GM23338 (cell line): ENCODE results near the gene KLHDC9. TPM values are rescaled to one million over a fixed set of nuclear protein-coding genes. Genes with fewer than 3 reads are reported as not detected.
A peak's percentile ranks its signal among the peaks of the same experiment; 100 is the strongest.

Experiments used
- ATAC-seq: fragments of 200-7000 bp; cut with Tn5 transposase; 3 replicates; pipeline ENCODE4 v1.9.1; 2020
- DNase-seq: peaks from one replicate; pipeline ENCODE4 v3.0.0-alpha.2; 2015; ENCODE audit warnings: low spot score
- H2AFZ ChIP-seq: fragments of 200-600 bp; sonication (generic); 2 replicates; pipeline ENCODE4 v1.8.0; 2016; ENCODE audit warnings: antibody characterized with exemption, mild to moderate bottlenecking, moderate library complexity
- H3F3A ChIP-seq: fragments of 200-600 bp; sonication (generic); replicated peaks from 2 replicates; pipeline ENCODE4 v1.8.0; 2017; ENCODE audit warnings: antibody characterized with exemption, mixed run types, low read depth
- H3K27ac ChIP-seq: fragments of 200-600 bp; sonication (generic); 2 replicates; pipeline ENCODE4 v1.6.1; 2016; ENCODE audit warnings: low read depth
- H3K27me3 ChIP-seq: fragments of 200-600 bp; sonication (generic); 2 replicates; pipeline ENCODE4 v1.8.0; 2016; ENCODE audit warnings: mild to moderate bottlenecking, mixed run types, moderate library complexity; ENCODE audit not compliant: insufficient read depth
- H3K36me3 ChIP-seq: fragments of 200-600 bp; sonication (generic); 2 replicates; pipeline ENCODE4 v1.8.0; 2016; ENCODE audit warnings: mild to moderate bottlenecking; ENCODE audit not compliant: insufficient read depth
- H3K4me1 ChIP-seq: fragments of 200-600 bp; sonication (generic); 2 replicates; pipeline ENCODE4 v1.8.0; 2016; ENCODE audit warnings: mild to moderate bottlenecking, moderate library complexity; ENCODE audit not compliant: insufficient read depth
- H3K4me2 ChIP-seq: fragments of 200-600 bp; sonication (generic); 2 replicates; pipeline ENCODE4 v1.7.1; 2017; ENCODE audit warnings: mixed run types
- H3K4me3 ChIP-seq: fragments of 200-600 bp; sonication (generic); 2 replicates; pipeline ENCODE4 v1.6.1; 2016; ENCODE audit warnings: mixed run types
- H3K79me2 ChIP-seq: fragments of 200-600 bp; sonication (generic); replicated peaks from 2 replicates; pipeline ENCODE4 v1.8.0; 2017; ENCODE audit warnings: mild to moderate bottlenecking; ENCODE audit not compliant: insufficient read depth
- H3K9me2 ChIP-seq: fragments of 200-600 bp; sonication (generic); 2 replicates; pipeline ENCODE4 v1.8.0; 2017; ENCODE audit not compliant: insufficient read depth
- H4K20me1 ChIP-seq: fragments of 200-600 bp; sonication (generic); replicated peaks from 2 replicates; pipeline ENCODE4 v1.8.0; 2017; ENCODE audit warnings: mild to moderate bottlenecking; ENCODE audit not compliant: insufficient read depth
- H3K27ac Mint-ChIP-seq: 2 replicates; pipeline ENCODE4 v1.8.0; 2020; ENCODE audit warnings: inconsistent platforms, mild to moderate bottlenecking, moderate library complexity, mixed read lengths
- H3K27me3 Mint-ChIP-seq: 3 replicates; pipeline ENCODE4 v1.8.0; 2022; ENCODE audit warnings: low read depth, mild to moderate bottlenecking, moderate library complexity, mixed read lengths, inconsistent platforms; ENCODE audit not compliant: insufficient read depth, poor library complexity
- H3K36me3 Mint-ChIP-seq: 3 replicates; pipeline ENCODE4 v1.8.0; 2021; ENCODE audit warnings: low read depth, mild to moderate bottlenecking, inconsistent platforms, moderate library complexity, mixed read lengths
- H3K4me1 Mint-ChIP-seq: 3 replicates; pipeline ENCODE4 v1.8.0; 2020; ENCODE audit warnings: mild to moderate bottlenecking, inconsistent platforms, mixed read lengths
- H3K4me3 Mint-ChIP-seq: 3 replicates; pipeline ENCODE4 v1.8.0; 2021; ENCODE audit warnings: moderate library complexity, mild to moderate bottlenecking, inconsistent platforms, mixed read lengths
- H3K9me3 Mint-ChIP-seq: 3 replicates; pipeline ENCODE4 v1.8.0; 2020; ENCODE audit warnings: moderate library complexity, mild to moderate bottlenecking, inconsistent platforms, mixed read lengths
- CREB1 ChIP-seq: fragments of 250-450 bp; sonication (Bioruptor Pico); IDR thresholded peaks from 2 replicates; pipeline ENCODE4 v1.5.0; 2020; ENCODE audit warnings: low read depth, mild to moderate bottlenecking, moderate library complexity
- CTCF ChIP-seq, 2 experiments: fragments of 200-600 bp in 1 of 2; sonication (generic) in 1 of 2; conservative IDR thresholded peaks; 2 replicates each; pipeline versions ENCODE4 v1.5.1 to v1.6.1; 2016 to 2017; ENCODE audit warnings: antibody characterized with exemption in 2 of 2, low read depth in 2 of 2, mild to moderate bottlenecking in 2 of 2, moderate library complexity in 1 of 2
- ETS1 ChIP-seq: IDR thresholded peaks from 2 replicates; pipeline ENCODE4 v1.6.1; 2016; ENCODE audit warnings: antibody characterized with exemption
- EZH2 ChIP-seq: fragments of 200-600 bp; sonication (generic); IDR thresholded peaks from one replicate; pipeline ENCODE4 v1.8.0; 2017; ENCODE audit warnings: antibody characterized with exemption, mild to moderate bottlenecking, low read depth; ENCODE audit not compliant: unreplicated experiment
- EZH2phosphoT487 ChIP-seq: fragments of 200-600 bp; sonication (generic); IDR thresholded peaks from one replicate; pipeline ENCODE4 v1.8.1; 2018; ENCODE audit warnings: antibody characterized with exemption; ENCODE audit not compliant: unreplicated experiment
- JUNB ChIP-seq: IDR thresholded peaks from one replicate; pipeline ENCODE4 v1.6.1; 2016; ENCODE audit warnings: antibody characterized with exemption; ENCODE audit not compliant: unreplicated experiment
- NANOG ChIP-seq: IDR thresholded peaks from 2 replicates; pipeline ENCODE4 v1.6.1; 2016; ENCODE audit warnings: antibody characterized with exemption, borderline replicate concordance
- POLR2AphosphoS5 ChIP-seq: IDR thresholded peaks from 2 replicates; pipeline ENCODE4 v1.6.1; 2016; ENCODE audit warnings: antibody characterized with exemption, low read depth
- REST ChIP-seq: IDR thresholded peaks from one replicate; pipeline ENCODE4 v1.6.1; 2018; ENCODE audit warnings: antibody characterized with exemption; ENCODE audit not compliant: unreplicated experiment
- STAT1 ChIP-seq: IDR thresholded peaks from one replicate; pipeline ENCODE4 v1.6.1; 2016; ENCODE audit warnings: antibody characterized with exemption; ENCODE audit not compliant: unreplicated experiment
- ZNF114 ChIP-seq: fragments of 250-450 bp; sonication (Bioruptor Pico); IDR thresholded peaks from 2 replicates; pipeline ENCODE4 v1.5.0; 2020; ENCODE audit warnings: mild to moderate bottlenecking, moderate library complexity
- ZNF331 ChIP-seq: fragments of 250-450 bp; sonication (Bioruptor Pico); IDR thresholded peaks from 2 replicates; pipeline ENCODE4 v1.5.0; 2020; ENCODE audit warnings: low read depth, mild to moderate bottlenecking, moderate library complexity
- ZNF462 ChIP-seq: fragments of 250-450 bp; sonication (Bioruptor Pico); IDR thresholded peaks from 2 replicates; pipeline ENCODE4 v1.5.0; 2020; ENCODE audit warnings: mild to moderate bottlenecking, moderate library complexity
- polyA plus RNA-seq: library from polyadenylated mRNA; unstranded; fragments of >200 nt; fragmentation: Nextera tagmentation; extraction: Ambion mirVana; gene quantifications from 2 replicates; pipeline ENCODE4 v1.2.1, GENCODE V29; 2016
- total RNA-seq: library from RNA; depleted of rRNA; stranded (reverse); fragments of >200 nt; shearing (Covaris generic); gene quantifications from 2 replicates; pipeline ENCODE4 v1.2.3, GENCODE V29; 2014

Gene KLHDC9
- total and polyA plus RNA-seq, 2 experiments from 2014 or later: 5.6 to 6.6 TPM

- no peaks in the 10 kb centered on the region; the same call in 1 of the 2 replicates for H3K9me2 ChIP-seq
- peak overlapping the region; percentile 77; the same call in 1 of the 2 replicates for H3K4me3 ChIP-seq
- no peak for DNase-seq
- Mint-ChIP-seq H3K4me3 (no peak overlapping the region; the same call in 1 of the 3 replicates), H3K27me3 (peaks cover 3% of the 10 kb centered on the region), H3K9me3 (no peaks in the 10 kb centered on the region), H3K27ac (peak overlapping the region; percentile 97; the same call in 1 of the 2 replicates), H3K36me3 (peaks cover 34% of the 10 kb centered on the region), H3K4me1 (peaks cover 20% of the 10 kb centered on the region)
- peaks cover 84% of the 10 kb centered on the region for H3K79me2 ChIP-seq
- peaks cover 25% of the 10 kb centered on the region for H3F3A ChIP-seq
- H2AFZ ChIP-seq: no peak overlapping the region
- peaks cover 22% of the 10 kb centered on the region for H3K4me1 ChIP-seq
- no peak overlapping the region for H3K27ac ChIP-seq
- H3K4me2 ChIP-seq: 0 out of 2 replicates have a peak overlapping the region, but pooled peaks have one; percentile 87
- TF ChIP-seq CTCF (conservative IDR thresholded peaks at IDR 0.05; ENCODE audit: low read depth in 2 of 2): no peak
- TF ChIP-seq ETS1: no peak
- no peak for TF ChIP-seq EZH2phosphoT487
- TF ChIP-seq REST: no peak
- no peak for TF ChIP-seq ZNF114 (CRISPR knock-in tag)
- no peak for TF ChIP-seq NANOG
- no peak for TF ChIP-seq CREB1 (CRISPR knock-in tag)
- no peak for TF ChIP-seq JUNB
- no peak for TF ChIP-seq EZH2
- no peak for TF ChIP-seq ZNF462 (CRISPR knock-in tag)
- no peak for TF ChIP-seq STAT1
- TF ChIP-seq POLR2AphosphoS5: no peak
- no peak for TF ChIP-seq ZNF331 (CRISPR knock-in tag)
- H3K27me3 ChIP-seq: no peaks in the 10 kb centered on the region
- no peak for ATAC-seq
- H4K20me1 ChIP-seq: no peaks in the 10 kb centered on the region; the same call in none of the 2 replicates
- H3K36me3 ChIP-seq: peaks cover 20% of the 10 kb centered on the region
Observed at GRCh38 chr1:161130266-161130665, 32.1 kb downstream of the KLHDC9 start.
